ENCODE data around the gene NAV2.

GRCh38 chr11:19675397-19675796, 37.2 kb upstream of the NAV2 start:
- TF ChIP-seq, protein P1, sequence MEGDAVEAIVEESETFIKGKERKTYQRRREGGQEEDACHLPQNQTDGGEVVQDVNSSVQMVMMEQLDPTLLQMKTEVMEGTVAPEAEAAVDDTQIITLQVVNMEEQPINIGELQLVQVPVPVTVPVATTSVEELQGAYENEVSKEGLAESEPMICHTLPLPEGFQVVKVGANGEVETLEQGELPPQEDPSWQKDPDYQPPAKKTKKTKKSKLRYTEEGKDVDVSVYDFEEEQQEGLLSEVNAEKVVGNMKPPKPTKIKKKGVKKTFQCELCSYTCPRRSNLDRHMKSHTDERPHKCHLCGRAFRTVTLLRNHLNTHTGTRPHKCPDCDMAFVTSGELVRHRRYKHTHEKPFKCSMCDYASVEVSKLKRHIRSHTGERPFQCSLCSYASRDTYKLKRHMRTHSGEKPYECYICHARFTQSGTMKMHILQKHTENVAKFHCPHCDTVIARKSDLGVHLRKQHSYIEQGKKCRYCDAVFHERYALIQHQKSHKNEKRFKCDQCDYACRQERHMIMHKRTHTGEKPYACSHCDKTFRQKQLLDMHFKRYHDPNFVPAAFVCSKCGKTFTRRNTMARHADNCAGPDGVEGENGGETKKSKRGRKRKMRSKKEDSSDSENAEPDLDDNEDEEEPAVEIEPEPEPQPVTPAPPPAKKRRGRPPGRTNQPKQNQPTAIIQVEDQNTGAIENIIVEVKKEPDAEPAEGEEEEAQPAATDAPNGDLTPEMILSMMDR (IDR thresholded peaks at IDR 0.05): no peak
- TF ChIP-seq POLR2AphosphoS5 (IDR thresholded peaks at IDR 0.05; ENCODE audit: low read depth, low read length): no peak
- no peak for TF ChIP-seq SIN3A (IDR thresholded peaks at IDR 0.05; ENCODE audit: borderline replicate concordance, insufficient read depth, low read depth, low read length)
- TF ChIP-seq, protein P2, sequence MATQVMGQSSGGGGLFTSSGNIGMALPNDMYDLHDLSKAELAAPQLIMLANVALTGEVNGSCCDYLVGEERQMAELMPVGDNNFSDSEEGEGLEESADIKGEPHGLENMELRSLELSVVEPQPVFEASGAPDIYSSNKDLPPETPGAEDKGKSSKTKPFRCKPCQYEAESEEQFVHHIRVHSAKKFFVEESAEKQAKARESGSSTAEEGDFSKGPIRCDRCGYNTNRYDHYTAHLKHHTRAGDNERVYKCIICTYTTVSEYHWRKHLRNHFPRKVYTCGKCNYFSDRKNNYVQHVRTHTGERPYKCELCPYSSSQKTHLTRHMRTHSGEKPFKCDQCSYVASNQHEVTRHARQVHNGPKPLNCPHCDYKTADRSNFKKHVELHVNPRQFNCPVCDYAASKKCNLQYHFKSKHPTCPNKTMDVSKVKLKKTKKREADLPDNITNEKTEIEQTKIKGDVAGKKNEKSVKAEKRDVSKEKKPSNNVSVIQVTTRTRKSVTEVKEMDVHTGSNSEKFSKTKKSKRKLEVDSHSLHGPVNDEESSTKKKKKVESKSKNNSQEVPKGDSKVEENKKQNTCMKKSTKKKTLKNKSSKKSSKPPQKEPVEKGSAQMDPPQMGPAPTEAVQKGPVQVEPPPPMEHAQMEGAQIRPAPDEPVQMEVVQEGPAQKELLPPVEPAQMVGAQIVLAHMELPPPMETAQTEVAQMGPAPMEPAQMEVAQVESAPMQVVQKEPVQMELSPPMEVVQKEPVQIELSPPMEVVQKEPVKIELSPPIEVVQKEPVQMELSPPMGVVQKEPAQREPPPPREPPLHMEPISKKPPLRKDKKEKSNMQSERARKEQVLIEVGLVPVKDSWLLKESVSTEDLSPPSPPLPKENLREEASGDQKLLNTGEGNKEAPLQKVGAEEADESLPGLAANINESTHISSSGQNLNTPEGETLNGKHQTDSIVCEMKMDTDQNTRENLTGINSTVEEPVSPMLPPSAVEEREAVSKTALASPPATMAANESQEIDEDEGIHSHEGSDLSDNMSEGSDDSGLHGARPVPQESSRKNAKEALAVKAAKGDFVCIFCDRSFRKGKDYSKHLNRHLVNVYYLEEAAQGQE (IDR thresholded peaks at IDR 0.05; ENCODE audit: insufficient read depth in 1 of 2, low read depth in 2 of 2, low read length in 1 of 2): no peak
